HTR-8/SVneo (cell line): ENCODE measurements around the gene PSMD10.

Experiments
- DNase-seq: peaks from one replicate; pipeline ENCODE4 v3.0.0; 2011; ENCODE audit warnings: low spot score, mixed read lengths; ENCODE audit not compliant: insufficient read length
- FAIRE-seq: peaks from 2 replicates; lab custom pipeline; 2011; peaks lifted over from hg19 to GRCh38; lab: Jason Lieb, UNC

The PSMD10 gene

GRCh38 chrX:108091264-108091877 lies at the start of gene PSMD10, which contains the start of gene ATG4A:
TSS of gene PSMD10 (minus strand) at chrX:108091542. CDS start at chrX:108091520, 22 bp downstream.
TSS of gene ATG4A (plus strand) at chrX:108091778. CDS start at chrX:108091827, 49 bp downstream.
- DNase-seq = peak; percentile 57
- no peak for FAIRE-seq

- FAIRE-seq (no peak), DNase-seq (no peak)
These were observed 47.7 kb upstream of the PSMD10 start for GRCh38 chrX:108138814-108139702.

GRCh38 chrX:108134724-108135123 lies 43.4 kb upstream of the PSMD10 start:
- no peak for DNase-seq
- no peak for FAIRE-seq

GRCh38 chrX:108132876-108133275 lies 41.5 kb upstream of the PSMD10 start:
- FAIRE-seq = no peak

GRCh38 chrX:108132034-108132433 lies 40.7 kb upstream of the PSMD10 start:
- FAIRE-seq = no peak
- no peak for DNase-seq

More at GRCh38 chrX:108132876-108133275, 41.5 kb upstream of the PSMD10 start:
- no peak for DNase-seq

GRCh38 chrX:108131471-108131870 lies 40.1 kb upstream of the PSMD10 start:
- FAIRE-seq (no peak), DNase-seq (peak; percentile 2)

GRCh38 chrX:108130889-108131288 lies 39.5 kb upstream of the PSMD10 start:
- FAIRE-seq = no peak
- DNase-seq = no peak

GRCh38 chrX:108127152-108127551 lies 35.8 kb upstream of the PSMD10 start:
- FAIRE-seq (no peak), DNase-seq (no peak)

GRCh38 chrX:108126661-108127060 lies 35.3 kb upstream of the PSMD10 start:
- FAIRE-seq (no peak), DNase-seq (no peak)

GRCh38 chrX:108123591-108124366 lies 32.4 kb upstream of the PSMD10 start:
- FAIRE-seq (no peak), DNase-seq (no peak)

GRCh38 chrX:108122748-108123147 lies 31.4 kb upstream of the PSMD10 start:
- no peak for FAIRE-seq
- no peak for DNase-seq

GRCh38 chrX:108121291-108121690 lies 29.9 kb upstream of the PSMD10 start:
- FAIRE-seq (no peak), DNase-seq (no peak)

- no peak for FAIRE-seq
- DNase-seq = no peak
These were observed 26.6 kb upstream of the PSMD10 start for GRCh38 chrX:108117988-108118387.

- FAIRE-seq (no peak), DNase-seq (no peak)
These were observed 23.2 kb upstream of the PSMD10 start for GRCh38 chrX:108114541-108114940.

GRCh38 chrX:108105473-108105872 lies 14.1 kb upstream of the PSMD10 start:
- no peak for FAIRE-seq
- no peak for DNase-seq

GRCh38 chrX:108097380-108097779 lies 6.0 kb upstream of the PSMD10 start:
- FAIRE-seq (no peak), DNase-seq (no peak)

GRCh38 chrX:108091878-108092291 lies 543 bp upstream of the PSMD10 start:
- DNase-seq = no peak
- no peak for FAIRE-seq

- FAIRE-seq (no peak), DNase-seq (no peak)
These were observed 665 bp downstream of the PSMD10 start for GRCh38 chrX:108090491-108091263.

GRCh38 chrX:108088511-108088910 lies 2.8 kb downstream of the PSMD10 start:
- FAIRE-seq = no peak
- DNase-seq = no peak

GRCh38 chrX:108087792-108088191 lies 3.5 kb downstream of the PSMD10 start:
- FAIRE-seq = no peak
- no peak for DNase-seq
